GM21737 (cell line): ENCODE data around the gene ANGPTL8.

Source experiments
- ATAC-seq: cut with Tn5 transposase; IDR thresholded peaks from one replicate; pipeline ENCODE4 v1.9.1; 2021; ENCODE audit warnings: mild to moderate bottlenecking, moderate library complexity; ENCODE audit not compliant: unreplicated experiment

ANGPTL8 gene

GRCh38 chr19:11239377-11240000 lies at the start of gene ANGPTL8:
TSS of gene ANGPTL8 (plus strand) at chr19:11239619. CDS start at chr19:11239638, 19 bp downstream.
- ATAC-seq: no peak

DNA sequence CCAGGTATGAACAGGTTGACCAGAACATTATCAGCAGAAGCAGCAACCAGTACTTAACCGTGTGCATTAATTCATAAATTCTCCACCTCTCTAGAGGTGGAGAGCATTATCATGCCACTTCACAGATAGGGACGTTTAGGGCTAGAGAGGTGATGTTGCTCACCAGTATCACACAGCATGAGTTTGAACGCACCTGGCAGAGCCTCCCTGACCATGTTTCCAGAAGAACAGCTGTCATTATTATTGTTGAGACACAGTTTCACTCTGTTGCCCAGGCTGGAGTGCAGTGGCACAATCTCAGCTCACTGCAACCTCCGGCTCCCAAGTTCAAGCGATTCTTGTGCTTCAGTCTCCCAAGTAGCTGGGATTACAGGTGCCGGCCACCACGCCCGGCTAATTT lies 48.9 kb upstream of the ANGPTL8 start:
- ATAC-seq: no peak

DNA sequence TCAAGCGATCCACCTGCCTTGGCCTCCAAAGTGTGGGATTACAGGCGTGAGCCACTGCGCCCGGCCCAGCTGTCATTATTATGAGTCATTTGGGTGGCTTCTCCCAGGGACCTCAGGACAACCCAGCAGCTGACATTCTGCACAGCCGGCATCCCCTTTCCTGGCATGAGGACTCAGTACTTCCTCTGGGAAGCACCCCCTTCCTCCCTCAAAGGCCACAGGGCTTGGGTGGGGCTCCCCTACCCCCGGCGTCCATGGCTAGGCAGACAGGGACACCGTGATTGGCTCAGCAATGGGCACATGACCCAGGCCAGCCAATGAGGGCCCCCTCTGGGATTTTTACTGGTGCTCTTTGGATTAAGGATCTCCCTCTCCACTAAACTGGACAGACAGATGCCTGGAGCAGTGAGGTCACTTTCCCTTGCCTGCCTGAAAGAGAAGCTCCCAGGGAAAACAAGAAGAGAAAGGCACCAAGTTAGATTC lies 48.1 kb upstream of the ANGPTL8 start:
- no peak for ATAC-seq

- ATAC-seq: no peak
Observed at GRCh38 chr19:11191934-11192333, 47.5 kb upstream of the ANGPTL8 start.

DNA sequence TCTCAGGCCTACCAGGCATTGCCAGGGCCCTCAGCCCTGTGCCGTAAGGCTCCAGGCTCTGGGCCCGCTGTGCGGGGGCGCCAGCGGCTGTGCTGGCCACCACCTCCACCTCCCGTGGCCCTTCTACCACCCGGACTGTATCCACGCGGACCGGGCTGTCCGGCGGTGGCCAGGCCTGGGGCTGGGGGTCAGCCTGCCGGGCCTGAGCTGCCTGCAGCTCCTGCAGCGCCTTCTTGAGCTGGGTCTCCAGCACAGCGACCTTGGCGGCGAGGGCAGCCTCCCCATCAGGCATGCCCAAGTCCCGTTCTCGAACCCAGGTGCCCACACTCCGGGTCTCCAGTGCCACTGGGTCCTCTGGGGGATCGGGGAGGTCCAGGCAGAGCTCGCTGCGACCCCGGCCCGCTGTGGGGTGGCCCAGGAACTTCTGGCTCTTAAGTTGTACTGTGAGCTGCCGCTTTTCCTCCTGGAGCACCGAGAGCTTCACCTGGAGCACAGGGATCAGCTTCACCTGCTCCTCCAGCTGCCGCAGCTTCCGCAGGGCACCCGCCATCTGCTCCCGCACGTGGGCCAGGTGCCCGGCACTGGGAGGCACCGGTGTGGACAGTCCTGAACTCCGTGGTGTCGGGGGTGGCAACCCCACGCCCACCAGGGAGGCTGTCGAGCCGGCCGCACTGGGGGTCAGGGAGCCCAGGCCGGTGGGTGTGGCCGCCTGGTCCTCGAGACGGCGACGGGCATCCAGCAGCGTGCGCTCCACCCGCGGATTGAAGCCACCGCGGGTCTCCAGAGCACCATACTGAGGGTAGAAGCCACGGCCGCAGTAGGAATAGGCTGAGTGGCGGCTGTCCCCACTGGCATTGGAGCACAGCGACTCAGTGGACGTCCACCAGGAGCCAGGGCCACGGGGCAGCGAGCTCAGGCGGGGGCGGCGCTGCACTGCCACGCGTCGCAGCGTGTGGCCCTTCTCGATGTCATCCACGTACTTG lies 46.2 kb upstream of the ANGPTL8 start:
- ATAC-seq: no peak

- ATAC-seq: no peak
Observed at GRCh38 chr19:11194173-11194572, 45.2 kb upstream of the ANGPTL8 start.

GRCh38 chr19:11194656-11195558 lies 44.5 kb upstream of the ANGPTL8 start:
- no peak for ATAC-seq

DNA sequence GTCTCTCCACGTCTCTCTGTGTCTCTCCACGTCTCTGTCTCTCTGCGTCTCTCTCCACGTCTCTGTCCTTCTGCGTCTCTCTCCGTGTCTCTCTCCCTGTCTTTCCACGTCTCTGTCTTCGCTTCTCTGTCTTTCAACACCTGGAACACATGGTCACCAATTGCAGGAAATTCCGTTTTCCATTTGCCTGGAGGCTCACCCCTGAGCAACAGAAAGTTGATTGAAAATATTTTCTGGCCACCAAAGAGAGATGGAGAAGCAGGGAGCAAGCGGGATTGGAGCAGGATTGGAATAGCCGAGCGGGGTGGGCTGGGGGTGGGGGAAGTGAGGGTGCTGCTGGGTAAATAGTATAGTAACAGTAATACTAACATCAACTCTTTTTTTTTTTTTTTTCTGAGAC lies 43.7 kb upstream of the ANGPTL8 start:
- ATAC-seq: no peak

DNA sequence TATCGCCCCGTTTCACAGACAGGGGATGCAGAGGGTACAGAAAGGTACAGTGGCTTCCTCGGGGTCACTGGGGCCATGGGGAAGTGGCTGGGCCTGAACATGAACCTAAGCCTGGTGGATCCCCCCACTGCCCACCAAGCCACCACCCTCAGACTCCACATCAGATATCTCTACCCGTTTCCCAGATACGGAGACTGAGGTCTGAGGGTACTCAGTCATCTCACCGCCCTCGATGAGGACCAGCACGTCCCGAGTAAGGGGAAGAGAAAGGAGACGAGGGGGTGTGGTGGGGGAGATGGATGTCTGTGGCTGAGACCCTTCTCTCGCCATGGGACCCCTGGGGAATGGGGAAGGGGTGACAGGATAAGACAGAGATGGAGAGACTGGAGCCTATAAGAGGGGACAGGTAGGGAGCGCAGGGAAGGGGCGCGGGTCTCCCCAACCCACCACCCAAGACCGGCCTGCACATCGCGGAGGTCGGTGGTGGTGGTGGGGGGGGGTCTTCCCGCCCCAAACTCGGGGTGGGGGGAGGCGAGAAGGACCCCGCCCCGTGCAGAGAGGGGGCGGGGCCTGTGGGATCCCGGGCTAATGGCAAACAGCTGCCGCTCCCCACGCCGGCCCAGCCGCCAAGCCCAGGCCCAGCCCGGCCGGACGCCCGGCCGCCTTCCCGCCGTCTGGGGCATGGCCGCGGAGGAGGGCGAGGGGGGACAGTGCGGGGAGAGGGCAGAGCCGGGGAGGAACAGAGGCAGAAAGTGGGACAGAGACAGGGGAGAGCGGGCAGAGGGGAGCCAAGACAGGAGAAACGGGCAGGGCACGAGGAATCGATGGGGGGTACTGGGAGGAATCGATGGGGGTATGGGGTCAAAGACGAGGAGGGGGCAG lies 42.8 kb upstream of the ANGPTL8 start:
- no peak for ATAC-seq

- ATAC-seq: peak; percentile 66
Observed at GRCh38 chr19:11197291-11198174, 41.9 kb upstream of the ANGPTL8 start, which contains the start of gene KANK2. TSS of gene KANK2 (minus strand) at chr19:11197545. CDS start at chr19:11194511, 3,034 bp downstream.

DNA sequence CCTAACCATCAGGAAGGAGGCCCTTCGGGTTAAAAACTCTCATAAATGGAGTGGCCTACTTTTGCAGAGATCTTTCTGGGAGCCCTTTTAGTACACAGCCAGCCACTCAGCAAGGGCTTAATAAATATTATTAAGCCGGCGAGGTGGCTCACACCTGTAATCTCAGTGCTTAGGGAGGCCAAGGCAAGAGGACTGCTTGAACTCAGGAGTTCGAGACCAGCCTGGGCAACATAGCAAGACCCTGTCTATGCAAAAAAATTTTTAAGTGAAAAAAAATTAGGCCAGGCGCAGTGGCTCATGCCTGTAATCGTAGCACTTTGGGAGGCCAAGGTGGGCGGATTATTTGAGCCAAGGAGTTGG lies 41.3 kb upstream of the ANGPTL8 start:
- ATAC-seq: no peak

DNA sequence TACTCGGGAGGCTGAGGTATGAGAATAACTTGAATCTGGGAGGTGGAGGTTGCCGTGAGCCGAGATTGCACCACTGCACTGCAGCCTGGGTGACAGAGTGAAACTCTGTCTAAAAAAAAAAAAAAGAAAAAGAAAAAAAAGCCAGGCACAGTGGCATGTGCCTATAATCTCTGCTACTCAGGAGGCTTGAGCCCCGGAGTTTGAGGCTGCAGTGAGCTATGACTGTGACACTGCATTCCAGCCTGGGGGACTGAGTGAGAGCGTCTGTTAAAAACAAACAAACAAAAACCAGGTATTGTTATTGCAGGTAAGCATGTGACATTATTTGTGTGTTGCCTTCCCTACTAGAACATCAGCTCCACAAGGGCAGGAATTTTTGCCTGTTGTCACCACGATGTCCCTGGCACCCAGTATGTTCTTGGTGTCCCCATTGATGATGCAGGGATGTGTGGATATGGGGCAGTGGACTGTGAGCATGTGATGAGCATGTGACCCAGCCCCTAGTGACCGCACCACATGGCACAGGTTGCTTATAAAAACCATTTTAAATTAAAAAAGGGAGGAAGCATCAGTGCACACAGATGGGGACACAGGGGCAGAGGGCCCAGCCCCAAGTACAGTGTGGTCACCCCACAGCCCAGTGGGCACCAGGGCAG lies 40.5 kb upstream of the ANGPTL8 start:
- no peak for ATAC-seq

DNA sequence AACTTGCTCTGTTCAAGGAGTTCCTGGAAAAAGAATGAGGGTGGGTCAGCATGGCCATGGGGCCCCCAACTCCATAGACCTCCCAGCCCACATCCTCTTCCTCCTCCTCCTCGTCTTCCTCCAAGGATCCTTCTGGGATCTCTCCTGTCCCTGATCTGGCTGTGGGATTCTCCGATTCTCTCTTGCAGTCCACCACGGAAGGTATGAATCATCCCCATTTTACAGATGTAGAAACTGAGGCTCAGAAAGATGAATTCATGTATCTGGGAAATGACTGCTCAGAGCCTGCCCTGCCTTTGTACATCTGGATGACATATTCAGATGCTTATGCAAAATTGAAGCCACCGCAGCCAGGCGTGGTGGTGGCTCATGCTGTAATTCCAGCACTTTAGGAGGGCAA lies 39.9 kb upstream of the ANGPTL8 start:
- ATAC-seq: no peak

DNA sequence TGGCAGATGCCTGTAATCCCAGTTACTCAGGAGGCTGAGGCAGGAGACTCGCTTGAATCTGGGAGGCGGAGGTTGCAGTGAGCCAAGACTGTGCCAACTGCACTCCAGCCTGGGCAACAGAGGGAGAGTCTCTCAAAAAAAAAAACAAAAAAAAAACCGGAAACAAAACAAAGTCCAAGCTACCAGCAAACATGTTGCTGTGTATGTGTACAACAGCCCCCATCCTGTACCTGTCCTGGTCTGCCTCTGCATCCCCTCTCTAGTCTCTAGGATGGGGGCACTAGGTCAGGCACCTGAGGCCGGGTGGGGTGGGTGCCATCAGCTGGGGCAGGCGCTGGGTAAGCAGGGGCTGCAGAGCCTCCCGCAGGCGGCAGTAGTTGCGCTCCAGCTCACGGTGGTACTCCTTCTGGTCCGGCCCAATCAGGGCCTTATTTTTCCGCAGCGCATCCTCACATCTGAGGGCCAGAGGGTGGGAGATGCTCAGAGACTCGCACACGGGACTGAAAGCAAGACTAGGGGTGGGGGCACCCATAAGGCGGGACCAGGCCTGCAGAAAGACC lies 39.3 kb upstream of the ANGPTL8 start:
- ATAC-seq: no peak

DNA sequence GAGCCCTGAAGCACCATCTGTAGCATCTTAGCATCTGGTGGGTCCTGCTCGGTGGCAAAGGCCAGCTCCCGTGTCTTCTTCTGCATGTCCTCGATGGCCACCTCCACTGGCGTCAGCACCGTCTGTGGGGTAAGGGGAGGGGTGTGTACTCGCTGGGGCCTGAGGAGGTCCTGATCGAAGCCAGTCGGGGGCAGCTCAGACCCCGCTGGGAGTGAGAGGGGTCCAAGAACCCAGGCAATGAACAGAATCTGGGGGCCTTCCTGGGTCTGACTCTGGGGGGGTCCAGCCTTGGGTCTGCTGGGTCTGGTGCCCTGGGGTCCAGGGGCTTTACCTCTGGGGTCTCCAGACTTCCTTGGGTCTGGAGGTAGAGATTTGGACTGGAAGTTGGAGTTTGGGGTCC lies 38.5 kb upstream of the ANGPTL8 start:
- no peak for ATAC-seq

- ATAC-seq: no peak
Observed at GRCh38 chr19:11201791-11202190, 37.6 kb upstream of the ANGPTL8 start.

DNA sequence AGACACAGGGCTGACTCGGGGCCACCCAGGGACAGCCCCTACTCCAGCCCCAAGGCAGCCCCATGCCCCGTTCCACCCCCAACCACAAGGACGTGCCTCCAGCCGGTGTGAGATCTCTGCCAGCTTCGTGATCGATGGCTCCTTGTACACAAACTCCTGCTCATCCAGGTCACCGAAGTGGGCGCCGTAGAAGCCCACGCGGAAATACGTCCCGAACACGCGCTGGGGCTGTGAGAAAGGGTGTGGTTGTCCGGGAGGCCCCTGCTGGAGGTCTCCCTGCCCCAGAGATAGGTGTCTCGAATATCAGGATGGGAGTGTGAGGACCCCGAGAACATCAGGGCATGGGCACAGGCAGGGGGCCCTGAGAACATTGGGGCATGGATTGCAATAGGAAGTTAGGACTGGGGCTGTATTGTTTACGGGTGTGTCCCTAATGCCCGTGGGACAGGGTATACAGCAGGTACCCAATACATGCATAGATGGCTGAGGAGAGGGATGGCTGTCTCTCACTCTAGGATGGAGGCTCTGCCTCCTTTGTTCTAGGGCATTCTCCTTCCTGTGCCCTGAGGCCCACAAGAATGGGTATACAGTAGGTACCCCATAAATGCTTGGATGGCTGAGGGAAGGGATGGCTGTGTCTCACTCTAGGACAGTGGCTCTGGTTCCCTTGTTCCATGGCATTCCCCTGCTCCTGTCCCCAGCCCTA lies 36.8 kb upstream of the ANGPTL8 start:
- no peak for ATAC-seq
